H9 (cell line): ENCODE measurements around the gene UBE2U. TPM values are rescaled to one million over a fixed set of nuclear protein-coding genes. Genes with fewer than 3 reads are reported as not detected.

ENCODE experiments used
- DNase-seq: peaks from one replicate; pipeline ENCODE4 v3.0.0-alpha.2; 2017
- H2AFZ ChIP-seq: one replicate; pipeline ENCODE4 v1.6.1; 2013; ENCODE audit warnings: mild to moderate bottlenecking, low read length, control low read depth, moderate library complexity
- H2AK5ac ChIP-seq: 2 replicates; pipeline ENCODE4 v1.6.1; 2013; ENCODE audit warnings: low read length, control low read depth, mixed read lengths; ENCODE audit not compliant: insufficient read length
- H2BK120ac ChIP-seq: one replicate; pipeline ENCODE4 v1.6.1; 2013; ENCODE audit warnings: low read depth, mild to moderate bottlenecking, low read length, control low read depth, inconsistent platforms; ENCODE audit not compliant: poor library complexity, severe bottlenecking
- H2BK12ac ChIP-seq: 2 replicates; pipeline ENCODE4 v1.6.1; 2013; ENCODE audit warnings: low read length, control low read depth, mixed read lengths, low read depth; ENCODE audit not compliant: insufficient read length
- H2BK15ac ChIP-seq: 2 replicates; pipeline ENCODE4 v1.6.1; 2013; ENCODE audit warnings: low read depth, low read length, control low read depth
- H2BK20ac ChIP-seq: one replicate; pipeline ENCODE4 v1.6.1; 2013; ENCODE audit warnings: low read depth, mild to moderate bottlenecking, low read length, control low read depth, inconsistent platforms; ENCODE audit not compliant: poor library complexity, severe bottlenecking
- H2BK5ac ChIP-seq: 2 replicates; pipeline ENCODE4 v1.6.1; 2013; ENCODE audit warnings: low read length, control low read depth, mixed read lengths; ENCODE audit not compliant: insufficient read length
- H3K14ac ChIP-seq: 2 replicates; pipeline ENCODE4 v1.6.1; 2013; ENCODE audit warnings: low read length, control low read depth; ENCODE audit not compliant: insufficient read depth
- H3K18ac ChIP-seq: 2 replicates; pipeline ENCODE4 v1.6.1; 2013; ENCODE audit warnings: low read depth, mild to moderate bottlenecking, mixed read lengths, low read length, control low read depth; ENCODE audit not compliant: insufficient read length
- H3K23ac ChIP-seq: 2 replicates; pipeline ENCODE4 v1.6.1; 2013; ENCODE audit warnings: low read length, control low read depth, mixed read lengths, low read depth; ENCODE audit not compliant: insufficient read length
- H3K23me2 ChIP-seq: 2 replicates; pipeline ENCODE4 v1.6.1; 2013; ENCODE audit warnings: low read depth, mild to moderate bottlenecking, mixed read lengths, low read length, control low read depth; ENCODE audit not compliant: insufficient read length, poor library complexity, severe bottlenecking
- H3K27ac ChIP-seq: 2 replicates; pipeline ENCODE4 v1.5.1; 2013; ENCODE audit warnings: low read length, control low read depth, mixed read lengths, low read depth; ENCODE audit not compliant: insufficient read length
- H3K27me3 ChIP-seq: 2 replicates; pipeline ENCODE4 v1.6.1; 2013; ENCODE audit warnings: low read length, control low read depth, inconsistent platforms; ENCODE audit not compliant: insufficient read depth
- H3K4ac ChIP-seq: 2 replicates; pipeline ENCODE4 v1.6.1; 2013; ENCODE audit warnings: low read depth, mild to moderate bottlenecking, control low read depth, inconsistent platforms, low read length, moderate library complexity
- H3K4me1 ChIP-seq: 2 replicates; pipeline ENCODE4 v1.6.1; 2013; ENCODE audit warnings: low read length, control low read depth, inconsistent platforms; ENCODE audit not compliant: insufficient read depth
- H3K4me2 ChIP-seq: 2 replicates; pipeline ENCODE4 v1.6.1; 2013; ENCODE audit warnings: low read length, control low read depth, mixed read lengths; ENCODE audit not compliant: insufficient read length, insufficient read depth
- H3K56ac ChIP-seq: 2 replicates; pipeline ENCODE4 v1.6.1; 2013; ENCODE audit warnings: low read depth, mild to moderate bottlenecking, mixed read lengths, low read length, control low read depth; ENCODE audit not compliant: insufficient read length
- H3K79me1 ChIP-seq: 2 replicates; pipeline ENCODE4 v1.6.1; 2013; ENCODE audit warnings: low read depth, mild to moderate bottlenecking, moderate library complexity, low read length, control low read depth, inconsistent platforms; ENCODE audit not compliant: insufficient read depth, poor library complexity, severe bottlenecking
- H3K79me2 ChIP-seq: 2 replicates; pipeline ENCODE4 v1.6.1; 2013; ENCODE audit warnings: low read length, control low read depth, inconsistent platforms; ENCODE audit not compliant: insufficient read depth
- H3K9ac ChIP-seq: 2 replicates; pipeline ENCODE4 v1.6.1; 2013; ENCODE audit warnings: low read length, control low read depth, mixed read lengths; ENCODE audit not compliant: insufficient read length; ENCODE audit errors: extremely low read depth
- H3K9me3 ChIP-seq: one replicate; pipeline ENCODE4 v1.6.1; 2013; ENCODE audit warnings: low read depth, low read length, inconsistent platforms; ENCODE audit not compliant: control insufficient read depth
- H3T11ph ChIP-seq: one replicate; pipeline ENCODE4 v1.6.1; 2013; ENCODE audit warnings: mild to moderate bottlenecking, low read length, control low read depth, inconsistent platforms
- H4K20me1 ChIP-seq: one replicate; pipeline ENCODE4 v1.6.1; 2013; ENCODE audit not compliant: control insufficient read depth, insufficient read length, insufficient read depth
- H4K5ac ChIP-seq: 2 replicates; pipeline ENCODE4 v1.6.1; 2013; ENCODE audit warnings: low read depth, mild to moderate bottlenecking, mixed read lengths, low read length, control low read depth; ENCODE audit not compliant: insufficient read length
- H4K8ac ChIP-seq: replicated peaks from 2 replicates; pipeline ENCODE4 v1.6.1; 2013; ENCODE audit warnings: low read length, control low read depth, mixed read lengths, low read depth; ENCODE audit not compliant: insufficient read length
- H4K91ac ChIP-seq: 2 replicates; pipeline ENCODE4 v1.6.1; 2013; ENCODE audit warnings: low read depth, mild to moderate bottlenecking, moderate library complexity, mixed read lengths, low read length, control low read depth; ENCODE audit not compliant: insufficient read length
- H3K27ac Mint-ChIP-seq, 3 experiments: 2 replicates in 2 of 3; 3 replicates in 1 of 3; pipeline ENCODE4 v1.8.0; 2020 to 2021; ENCODE audit warnings: mixed read lengths in 3 of 3, mild to moderate bottlenecking in 1 of 3, moderate library complexity in 1 of 3
- H3K27me3 Mint-ChIP-seq: 2 replicates; pipeline ENCODE4 v1.8.0; 2021; ENCODE audit warnings: low read depth, mild to moderate bottlenecking, moderate library complexity, mixed read lengths
- H3K36me3 Mint-ChIP-seq, 3 experiments: 2 replicates in 2 of 3; 3 replicates in 1 of 3; pipeline ENCODE4 v1.8.0; 2020 to 2021; ENCODE audit warnings: low read depth in 3 of 3, mixed read lengths in 3 of 3; ENCODE audit not compliant: insufficient read depth in 1 of 3
- H3K4me1 Mint-ChIP-seq, 2 experiments: 2 replicates each; pipeline ENCODE4 v1.8.0; 2020; ENCODE audit warnings: mixed read lengths in 2 of 2
- H3K4me3 Mint-ChIP-seq, 2 experiments: 2 replicates in 1 of 2; 3 replicates in 1 of 2; pipeline ENCODE4 v1.8.0; 2020 to 2021; ENCODE audit warnings: mild to moderate bottlenecking in 2 of 2, mixed read lengths in 2 of 2, moderate library complexity in 1 of 2
- H3K9me3 Mint-ChIP-seq, 2 experiments: 2 replicates in 1 of 2; 3 replicates in 1 of 2; pipeline ENCODE4 v1.8.0; 2020; ENCODE audit warnings: mild to moderate bottlenecking in 2 of 2, mixed read lengths in 2 of 2, moderate library complexity in 1 of 2
- total RNA-seq: library from RNA; stranded (reverse); gene quantifications from 2 replicates; pipeline ENCODE4 v1.2.1, GENCODE V29; 2021
- TF ChIP-seq, protein P1 (sequence below): fragments of 200-600 bp; sonication (generic); conservative IDR thresholded peaks from 3 replicates; pipeline ENCODE4 v1.8.0; 2021; ENCODE audit warnings: antibody characterized with exemption, mild to moderate bottlenecking

The UBE2U gene
- total RNA-seq, 1 experiment from 2014 or later, result not detected

DNA sequence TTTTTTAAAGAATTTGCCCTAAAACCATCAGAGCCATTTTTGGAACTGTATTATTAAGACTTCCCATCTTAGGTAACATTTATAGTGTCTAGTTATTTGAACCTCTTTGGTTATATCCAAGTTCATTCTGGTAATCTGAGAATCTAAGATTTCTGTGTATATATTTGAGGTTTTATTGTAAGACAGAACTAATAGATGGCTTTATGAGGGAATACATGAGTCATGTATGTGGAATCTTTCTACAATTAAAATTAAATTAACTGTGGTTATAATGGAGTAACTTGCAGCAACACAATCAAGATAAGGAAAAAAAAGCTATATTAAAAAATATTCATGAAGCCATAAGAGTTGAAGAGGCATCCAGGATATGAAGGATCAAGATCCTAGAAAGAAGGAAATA, 92.1 kb downstream of the UBE2U start:
- TF ChIP-seq, protein P1, sequence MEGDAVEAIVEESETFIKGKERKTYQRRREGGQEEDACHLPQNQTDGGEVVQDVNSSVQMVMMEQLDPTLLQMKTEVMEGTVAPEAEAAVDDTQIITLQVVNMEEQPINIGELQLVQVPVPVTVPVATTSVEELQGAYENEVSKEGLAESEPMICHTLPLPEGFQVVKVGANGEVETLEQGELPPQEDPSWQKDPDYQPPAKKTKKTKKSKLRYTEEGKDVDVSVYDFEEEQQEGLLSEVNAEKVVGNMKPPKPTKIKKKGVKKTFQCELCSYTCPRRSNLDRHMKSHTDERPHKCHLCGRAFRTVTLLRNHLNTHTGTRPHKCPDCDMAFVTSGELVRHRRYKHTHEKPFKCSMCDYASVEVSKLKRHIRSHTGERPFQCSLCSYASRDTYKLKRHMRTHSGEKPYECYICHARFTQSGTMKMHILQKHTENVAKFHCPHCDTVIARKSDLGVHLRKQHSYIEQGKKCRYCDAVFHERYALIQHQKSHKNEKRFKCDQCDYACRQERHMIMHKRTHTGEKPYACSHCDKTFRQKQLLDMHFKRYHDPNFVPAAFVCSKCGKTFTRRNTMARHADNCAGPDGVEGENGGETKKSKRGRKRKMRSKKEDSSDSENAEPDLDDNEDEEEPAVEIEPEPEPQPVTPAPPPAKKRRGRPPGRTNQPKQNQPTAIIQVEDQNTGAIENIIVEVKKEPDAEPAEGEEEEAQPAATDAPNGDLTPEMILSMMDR, result no peak

More for the DNA sequence above, 92.1 kb downstream of the UBE2U start:
- Histone ChIP-seq H2AK5ac (no peak overlapping the region), H3K4me1 (no peaks in the 10 kb centered on the region), H3K18ac (no peak overlapping the region), H3T11ph (no peak overlapping the region), H4K5ac (no peak overlapping the region), H2BK5ac (no peak overlapping the region), H3K23me2 (no peaks in the 10 kb centered on the region), H2BK120ac (no peak overlapping the region), H3K14ac (no peak overlapping the region), H3K79me2 (no peaks in the 10 kb centered on the region), H3K9ac (no peak overlapping the region), H3K4me2 (no peak overlapping the region), H4K8ac (no peak overlapping the region), H2BK12ac (no peak overlapping the region), H3K4ac (no peak overlapping the region), H2BK20ac (no peak overlapping the region), H4K91ac (no peak overlapping the region), H3K9me3 (no peaks in the 10 kb centered on the region), H2AFZ (no peak overlapping the region), H3K27me3 (no peaks in the 10 kb centered on the region), H4K20me1 (no peaks in the 10 kb centered on the region), H3K27ac (no peak overlapping the region), H3K79me1 (no peaks in the 10 kb centered on the region), H2BK15ac (no peak overlapping the region), H3K23ac (no peak overlapping the region), H3K56ac (no peak overlapping the region)
- DNase-seq, result no peak
- peaks cover 0 to 4% (median 0%) of the 10 kb centered on the region in 3 experiments; a peak in 2 of 7 replicates for H3K36me3 Mint-ChIP-seq
- peaks cover 4% of the 10 kb centered on the region for H3K27me3 Mint-ChIP-seq
- H3K4me1 Mint-ChIP-seq, result peaks cover 3 to 5% of the 10 kb centered on the region in 2 experiments; a peak in 2 of 4 replicates
- peaks cover 5 to 12% of the 10 kb centered on the region in 2 experiments; a peak in 4 of 5 replicates for H3K9me3 Mint-ChIP-seq
- no peak overlapping the region for H3K27ac Mint-ChIP-seq
- no peak overlapping the region for H3K4me3 Mint-ChIP-seq
